HepG2 (cell line): Measurements from ENCODE around the gene TRIM42. TPM values are rescaled to one million over a fixed set of nuclear protein-coding genes. Genes with fewer than 3 reads are reported as not detected.

Experiments
- ATAC-seq: fragments of 200-7000 bp; cut with Tn5 transposase; 3 replicates; pipeline ENCODE4 v1.9.1; 2020; ENCODE audit warnings: mild to moderate bottlenecking, moderate library complexity
- BruUV-seq: library from RNA; stranded (reverse); fragments of 400-500 nt; replicated peaks from 2 replicates; lab custom pipeline; 2021; lab: Mats Ljungman, UMichigan
- CTCF ChIA-PET: fragments of 300-600 bp; formaldehyde crosslinking; extraction: SDS; loops from one replicate; lab custom pipeline; 2021; ENCODE audit warnings: low total read pairs, inconsistent platforms, low intra/inter-chr PET ratio; lab: Yijun Ruan, JAX
- POLR2A ChIA-PET: fragments of 350-600 bp; sonication (Branson Sonifier 250); formaldehyde crosslinking; loops from one replicate; lab custom pipeline; 2020; ENCODE audit warnings: antibody characterized with exemption, inconsistent platforms; lab: Yijun Ruan, JAX
- DNase-seq: peaks from one replicate; pipeline ENCODE4 v3.0.0-alpha.2; 2015; ENCODE audit warnings: low spot score
- FAIRE-seq: peaks from 3 replicates; lab custom pipeline; 2011; peaks lifted over from hg19 to GRCh38; lab: Jason Lieb, UNC
- H2AFZ ChIP-seq: one replicate; pipeline ENCODE4 v1.6.1; 2011; ENCODE audit warnings: low read length, inconsistent platforms
- H3K27ac ChIP-seq: fragments of 300-600 bp; 3 replicates; pipeline ENCODE4 v1.8.0; 2011; ENCODE audit warnings: mixed run types, mild to moderate bottlenecking, mixed read lengths, low read length, inconsistent platforms; ENCODE audit not compliant: insufficient read depth; ENCODE audit errors: extremely low read length
- H3K27me3 ChIP-seq, 2 experiments: fragments of 200-600 bp in 1 of 2; 2 replicates in 1 of 2; 3 replicates in 1 of 2; pipeline versions ENCODE4 v1.6.0 to v1.8.0; 2011; ENCODE audit warnings: low read length in 2 of 2, mild to moderate bottlenecking in 2 of 2, moderate library complexity in 2 of 2, inconsistent platforms in 1 of 2; ENCODE audit not compliant: insufficient read depth in 2 of 2, control insufficient read depth in 1 of 2
- H3K36me3 ChIP-seq, 2 experiments: fragments of 200-600 bp in 1 of 2; replicated peaks in 1 of 2; 2 replicates in 1 of 2; 3 replicates in 1 of 2; pipeline versions ENCODE4 v1.5.1 to v1.8.0; 2011; ENCODE audit warnings: low read length in 2 of 2, inconsistent platforms in 1 of 2; ENCODE audit not compliant: insufficient read depth in 2 of 2, control insufficient read depth in 1 of 2
- H3K4me1 ChIP-seq: 2 replicates; pipeline ENCODE4 v1.5.1; 2012; ENCODE audit warnings: low read length, inconsistent platforms; ENCODE audit not compliant: insufficient read depth
- H3K4me2 ChIP-seq: 2 replicates; pipeline ENCODE4 v1.6.0; 2011; ENCODE audit warnings: low read depth, low read length, inconsistent platforms
- H3K4me3 ChIP-seq, 3 experiments: fragments of 200-600 bp in 1 of 3; sonication (generic), shearing (Covaris generic) in 1 of 3; replicated peaks in 1 of 3; 2 replicates each; pipeline ENCODE4 v1.5.1; 2011 to 2016; ENCODE audit warnings: low read length in 3 of 3, inconsistent platforms in 2 of 3, low read depth in 2 of 3, mild to moderate bottlenecking in 2 of 3, control low read depth in 1 of 3, mixed read lengths in 1 of 3; ENCODE audit not compliant: insufficient read depth in 1 of 3
- H3K79me2 ChIP-seq: one replicate; pipeline ENCODE4 v1.6.1; 2011; ENCODE audit warnings: low read length, inconsistent platforms; ENCODE audit not compliant: insufficient read depth
- H3K9ac ChIP-seq: 2 replicates; pipeline ENCODE4 v1.6.0; 2011; ENCODE audit warnings: mild to moderate bottlenecking, low read depth, low read length, inconsistent platforms; ENCODE audit not compliant: insufficient read depth
- H3K9me3 ChIP-seq: 2 replicates; pipeline ENCODE4 v1.5.1; 2012; ENCODE audit warnings: mild to moderate bottlenecking, low read length
- H4K20me1 ChIP-seq: 2 replicates; pipeline ENCODE4 v1.6.0; 2011; ENCODE audit warnings: inconsistent platforms, mild to moderate bottlenecking, low read length, moderate library complexity; ENCODE audit not compliant: insufficient read depth
- PCBP1 ChIP-seq: fragments of 200-400 bp; formaldehyde crosslinking; IDR thresholded peaks from 2 replicates; pipeline ENCODE4 v1.6.1; 2017; ENCODE audit warnings: mild to moderate bottlenecking, low read depth, low read length, borderline replicate concordance
- ZNF496 ChIP-seq: sonication (generic); formaldehyde crosslinking; IDR thresholded peaks from 2 replicates; pipeline ENCODE4 v1.8.1; 2023; ENCODE audit warnings: mild to moderate bottlenecking, moderate library complexity, missing genetic modification reagents; ENCODE audit not compliant: insufficient replicate concordance
- WGBS: methylation state at CpG from one replicate; pipeline ENCODE4 v1.1.6; 2017; ENCODE audit warnings: low lambda C conversion rate; 5-methylcytosine and 5-hydroxymethylcytosine counted together
- in situ Hi-C: cut with HindIII; loops from 2 replicates; pipeline ENCODE4 v1.10.0; 2017; ENCODE audit warnings: low pct_unique_long_range_greater_than_20kb; ENCODE audit not compliant: extremely low pct_ligation_motif_present
- intact Hi-C: fragments of 100-400 bp; cut with micrococcal nuclease; formaldehyde crosslinking; loops from one replicate; pipeline ENCODE4 v1.10.0; 2022; ENCODE audit not compliant: unreplicated experiment
- polyA plus RNA-seq, 8 experiments: library from polyadenylated mRNA; depleted of rRNA in 3 of 8; stranded (reverse) in 7 of 8; unstranded in 1 of 8; fragments of >200 nt; fragmentation: Illumina TruSeq in 4 of 8; extraction: Trizol in 4 of 8; gene quantifications; 2 replicates each; pipeline versions ENCODE4 v1.2.1 to v1.2.3, GENCODE V29; 2011 to 2016; ENCODE audit warnings: low read depth in 4 of 8, missing spikeins in 1 of 8, mixed read lengths in 1 of 8; ENCODE audit not compliant: insufficient read depth in 1 of 8
- total RNA-seq, 5 experiments: library from RNA; depleted of rRNA; stranded (reverse); fragments of >200 nt; fragmentation: Illumina TruSeq; extraction: Trizol; gene quantifications; 2 replicates each; pipeline ENCODE4 v1.2.3, GENCODE V29; 2016; ENCODE audit warnings: low read depth in 1 of 5

Gene TRIM42
- total and polyA plus RNA-seq, 2 of the 13 experiments (the other 11 are each of a cell fraction or from before 2014, with no cell fraction given), result not detected

DNA sequence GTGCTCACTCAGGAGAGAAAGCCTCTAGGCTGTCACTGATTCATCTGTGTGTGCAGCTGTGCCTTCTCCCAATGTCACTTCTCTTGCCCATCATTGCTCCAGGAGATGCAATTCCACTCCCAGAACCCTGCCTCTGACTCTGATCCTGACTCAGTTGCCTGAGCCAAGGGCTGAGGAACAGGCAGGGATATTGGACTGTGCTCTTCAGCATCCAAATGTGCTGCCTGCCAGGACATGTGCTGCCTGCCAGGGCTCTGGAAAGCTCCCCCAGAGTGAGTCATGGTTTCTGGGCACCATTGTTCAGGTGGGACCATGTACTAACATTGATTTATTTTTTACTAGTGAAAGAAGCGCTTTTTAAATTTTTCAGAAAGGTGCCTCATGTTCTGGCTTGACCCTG is 71.0 kb downstream of the TRIM42 start:
- WGBS, result 0% methylated on average over 1 of the region's 1 CpG
- no TSS peak for BruUV-seq
- TF ChIP-seq PCBP1 (no peak), ZNF496 (CRISPR knock-in tag) (no peak)
- no peak for ATAC-seq
- in situ Hi-C loops, result loop anchor here (25.0 kb wide), 1 partner anchor 187 kb away; no protein-coding TSS in a partner anchor
- CTCF ChIA-PET, result no interaction called here
- POLR2A ChIA-PET, result no interaction called here
- Histone ChIP-seq H3K9ac (no peak overlapping the region), H3K9me3 (no peaks in the 10 kb centered on the region), H3K36me3 (no peaks in the 10 kb centered on the region), H3K4me1 (no peaks in the 10 kb centered on the region), H3K4me3 (no peak overlapping the region), H4K20me1 (no peaks in the 10 kb centered on the region), H3K4me2 (no peak overlapping the region), H3K79me2 (no peaks in the 10 kb centered on the region), H3K27me3 (no peaks in the 10 kb centered on the region; a peak in 1 of 5 replicates), H3K27ac (no peak overlapping the region), H2AFZ (no peak overlapping the region)
- no peak for DNase-seq
- no peak for FAIRE-seq
- intact Hi-C loops, result no loop called here
